NT2/D1 (cell line): Measurements from ENCODE around the gene RTF1.
"Not testable (repeated sequence)": the region's sequence is repeated elsewhere in the genome, so short reads cannot be mapped to it uniquely, and the experiment has no call there.

ENCODE experiments used
- YY1 ChIP-seq: IDR thresholded peaks from 2 replicates; pipeline ENCODE4 v1.6.1; 2011; ENCODE audit not compliant: insufficient read length, insufficient read depth
- ZNF274 ChIP-seq: IDR thresholded peaks from 2 replicates; pipeline ENCODE4 v1.6.1; 2011; ENCODE audit warnings: mild to moderate bottlenecking, low read depth, low read length

- not testable (repeated sequence) for TF ChIP-seq YY1, ZNF274
Observed at GRCh38 chr15:41383974-41384749, 32.7 kb upstream of the RTF1 start.
